BLaER1 (cell line): Measurements from ENCODE around the gene SLC1A6.

Experiments
- H3K27ac ChIP-seq: shearing (Covaris generic); formaldehyde crosslinking; 2 replicates; pipeline ENCODE4 v1.8.1; 2022
- H3K27me3 ChIP-seq: shearing (Covaris generic); formaldehyde crosslinking; 2 replicates; pipeline ENCODE4 v1.8.1; 2022
- H3K36me3 ChIP-seq: shearing (Covaris generic); formaldehyde crosslinking; 2 replicates; pipeline ENCODE4 v1.8.1; 2022
- H3K4me1 ChIP-seq: shearing (Covaris generic); formaldehyde crosslinking; 2 replicates; pipeline ENCODE4 v1.8.1; 2022
- H3K4me2 ChIP-seq: shearing (Covaris generic); formaldehyde crosslinking; 2 replicates; pipeline ENCODE4 v1.8.1; 2022
- H3K4me3 ChIP-seq: shearing (Covaris generic); formaldehyde crosslinking; 2 replicates; pipeline ENCODE4 v1.8.1; 2022
- H3K9ac ChIP-seq: shearing (Covaris generic); formaldehyde crosslinking; 2 replicates; pipeline ENCODE4 v1.8.1; 2022
- H3K9me3 ChIP-seq: shearing (Covaris generic); formaldehyde crosslinking; 2 replicates; pipeline ENCODE4 v1.8.1; 2022
- H4K20me1 ChIP-seq: shearing (Covaris generic); formaldehyde crosslinking; 2 replicates; pipeline ENCODE4 v1.8.1; 2022
- Cebpa-rat ChIP-seq: shearing (Covaris generic); IDR thresholded peaks from 2 replicates; pipeline ENCODE4 v1.8.1; 2022

SLC1A6 gene

DNA sequence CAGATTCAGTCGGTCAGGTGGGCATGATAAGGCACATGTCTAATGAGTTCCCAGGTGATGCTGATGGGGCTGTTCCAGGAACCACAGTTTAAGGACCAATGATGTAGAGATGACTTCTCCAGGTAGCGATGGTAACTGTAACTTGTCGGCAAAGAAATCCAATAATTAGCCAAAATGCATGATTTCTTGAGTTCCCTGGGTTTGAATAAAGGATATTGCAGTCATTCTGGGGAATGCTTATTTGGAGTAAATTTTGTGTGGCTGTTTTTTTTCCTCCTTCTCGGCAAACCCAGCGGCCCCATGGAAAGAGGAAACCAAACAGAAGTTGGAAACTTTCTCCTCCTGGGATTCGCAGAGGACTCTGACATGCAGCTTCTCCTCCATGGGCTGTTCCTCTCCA is 38.5 kb downstream of the SLC1A6 start, which contains the start of gene OR7C2:
TSS of gene OR7C2 (plus strand) at position 301 of the 400 bp plus-strand sequence. CDS start at position 301, 0 bp downstream.
- Histone ChIP-seq H3K9ac (no peak within 1 kb of the TSS), H3K27me3 (no peaks in the 10 kb centered on the region), H3K27ac (no peak within 1 kb of the TSS), H3K4me1 (peaks cover 25% of the 10 kb centered on the region), H3K36me3 (no peaks in the 10 kb centered on the region), H4K20me1 (no peaks in the 10 kb centered on the region), H3K9me3 (no peaks in the 10 kb centered on the region), H3K4me3 (no peak within 1 kb of the TSS), H3K4me2 (no peak within 1 kb of the TSS)
- TF ChIP-seq Cebpa-rat, result no peak

DNA sequence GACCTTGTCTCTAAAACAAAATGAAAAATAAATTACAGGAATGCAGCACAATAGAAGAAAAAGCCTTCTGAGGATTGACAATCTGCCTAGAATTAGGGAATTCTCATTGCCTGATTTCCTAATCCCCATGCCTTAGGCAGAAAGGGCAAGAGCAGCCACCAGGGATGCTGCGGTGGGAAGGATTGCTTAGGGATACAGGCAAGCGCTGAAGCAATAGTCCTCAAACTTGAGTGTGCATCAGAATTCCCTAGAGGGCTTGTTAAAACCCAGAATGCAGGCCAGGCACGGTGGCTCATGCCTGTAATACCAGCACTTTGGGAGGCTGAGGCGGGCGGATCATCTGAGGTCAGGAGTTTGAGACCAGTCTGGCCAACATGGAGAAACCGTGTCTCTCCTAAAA is 39.4 kb downstream of the SLC1A6 start:
- TF ChIP-seq Cebpa-rat, result no peak
- Histone ChIP-seq H3K4me3 (no peak overlapping the region), H4K20me1 (no peaks in the 10 kb centered on the region)

DNA sequence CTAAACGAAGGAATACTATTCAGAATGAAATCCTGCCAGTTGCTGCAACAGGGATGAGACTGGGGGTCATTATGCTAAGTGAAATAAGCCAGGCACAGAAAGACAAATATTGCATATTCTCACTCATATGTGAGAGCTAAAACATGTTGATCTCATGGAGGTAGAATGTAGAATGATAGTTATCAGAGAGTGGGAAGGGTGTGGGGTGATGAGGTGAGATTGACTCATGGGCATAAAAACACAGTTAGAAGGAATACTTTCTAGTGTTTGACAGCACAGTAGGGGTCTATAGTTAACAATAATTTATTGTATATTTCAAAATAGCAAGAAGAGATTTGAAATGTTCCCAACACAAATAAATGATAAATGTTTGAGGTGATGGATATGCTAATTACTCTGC is 46.2 kb downstream of the SLC1A6 start:
- Histone ChIP-seq H4K20me1 (no peaks in the 10 kb centered on the region), H3K9me3 (no peaks in the 10 kb centered on the region), H3K9ac (no peak overlapping the region), H3K4me2 (no peak overlapping the region), H3K27me3 (no peaks in the 10 kb centered on the region), H3K4me1 (no peaks in the 10 kb centered on the region), H3K27ac (no peak overlapping the region), H3K36me3 (no peaks in the 10 kb centered on the region), H3K4me3 (no peak overlapping the region)
- no peak for TF ChIP-seq Cebpa-rat

More for the DNA sequence above, 39.4 kb downstream of the SLC1A6 start:
- Histone ChIP-seq H3K9ac (no peak overlapping the region), H3K4me1 (peaks cover 25% of the 10 kb centered on the region), H3K36me3 (no peaks in the 10 kb centered on the region), H3K9me3 (no peaks in the 10 kb centered on the region), H3K4me2 (no peak overlapping the region), H3K27ac (no peak overlapping the region), H3K27me3 (no peaks in the 10 kb centered on the region)

DNA sequence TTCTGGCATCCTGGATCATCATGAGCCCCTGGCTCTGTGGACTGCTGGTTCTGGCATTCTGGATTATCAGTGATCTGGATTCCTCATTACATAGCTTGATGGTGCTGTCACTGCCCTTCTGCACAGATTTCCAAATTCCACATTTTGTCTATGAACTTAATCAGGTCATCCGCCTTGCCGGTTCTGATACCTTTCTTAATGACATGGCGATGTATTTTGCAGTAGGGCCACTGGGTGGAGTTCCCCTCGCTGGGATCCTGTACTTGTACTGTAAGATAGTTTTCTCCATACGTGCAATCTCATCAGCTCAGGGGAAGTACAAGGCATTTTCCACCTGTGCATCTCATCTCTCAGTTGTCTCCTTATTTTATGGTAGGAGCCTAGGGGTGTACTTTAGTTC is 62.8 kb downstream of the SLC1A6 start:
- H3K9ac ChIP-seq, result no peak overlapping the region
- H3K27me3 ChIP-seq, result no peaks in the 10 kb centered on the region
- TF ChIP-seq Cebpa-rat, result no peak
- no peak overlapping the region for H3K4me3 ChIP-seq
- H4K20me1 ChIP-seq, result no peaks in the 10 kb centered on the region
- H3K27ac ChIP-seq, result no peak overlapping the region
- no peaks in the 10 kb centered on the region for H3K36me3 ChIP-seq
- no peaks in the 10 kb centered on the region for H3K4me1 ChIP-seq
- no peak overlapping the region for H3K4me2 ChIP-seq
- peaks cover 13% of the 10 kb centered on the region for H3K9me3 ChIP-seq

DNA sequence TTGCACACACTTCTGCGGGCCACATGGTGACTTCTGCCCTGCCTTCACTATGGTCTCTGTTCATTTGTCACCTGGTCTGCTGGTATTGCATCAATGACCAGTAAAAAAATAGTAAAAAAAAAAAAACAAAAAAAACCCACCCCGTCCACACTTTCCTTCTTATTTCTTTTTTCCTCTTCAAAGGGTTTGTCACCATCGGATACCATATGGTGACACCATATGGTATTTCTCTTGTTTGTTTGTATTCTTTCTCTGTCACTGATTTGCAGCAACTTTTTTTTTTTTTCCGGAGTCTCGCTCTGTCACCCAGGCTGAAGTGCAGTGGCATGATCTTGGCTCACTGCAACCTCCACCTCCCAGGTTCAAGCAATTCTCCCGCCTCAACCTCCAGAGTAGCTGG is 64.5 kb downstream of the SLC1A6 start:
- Histone ChIP-seq H4K20me1 (no peaks in the 10 kb centered on the region), H3K9ac (no peak overlapping the region), H3K4me2 (no peak overlapping the region), H3K4me1 (no peaks in the 10 kb centered on the region), H3K36me3 (no peaks in the 10 kb centered on the region), H3K27ac (no peak overlapping the region), H3K27me3 (no peaks in the 10 kb centered on the region), H3K9me3 (peaks cover 13% of the 10 kb centered on the region), H3K4me3 (no peak overlapping the region)
- no peak for TF ChIP-seq Cebpa-rat

GRCh38 chr19:14906711-14907110 is 73.0 kb downstream of the SLC1A6 start:
- no peaks in the 10 kb centered on the region for H3K4me1 ChIP-seq
- no peaks in the 10 kb centered on the region for H3K9me3 ChIP-seq
- no peaks in the 10 kb centered on the region for H3K36me3 ChIP-seq
- no peak overlapping the region for H3K4me2 ChIP-seq
- no peak overlapping the region for H3K4me3 ChIP-seq
- H3K9ac ChIP-seq, result no peak overlapping the region
- no peaks in the 10 kb centered on the region for H4K20me1 ChIP-seq
- no peaks in the 10 kb centered on the region for H3K27me3 ChIP-seq
- no peak for TF ChIP-seq Cebpa-rat
- H3K27ac ChIP-seq, result no peak overlapping the region

DNA sequence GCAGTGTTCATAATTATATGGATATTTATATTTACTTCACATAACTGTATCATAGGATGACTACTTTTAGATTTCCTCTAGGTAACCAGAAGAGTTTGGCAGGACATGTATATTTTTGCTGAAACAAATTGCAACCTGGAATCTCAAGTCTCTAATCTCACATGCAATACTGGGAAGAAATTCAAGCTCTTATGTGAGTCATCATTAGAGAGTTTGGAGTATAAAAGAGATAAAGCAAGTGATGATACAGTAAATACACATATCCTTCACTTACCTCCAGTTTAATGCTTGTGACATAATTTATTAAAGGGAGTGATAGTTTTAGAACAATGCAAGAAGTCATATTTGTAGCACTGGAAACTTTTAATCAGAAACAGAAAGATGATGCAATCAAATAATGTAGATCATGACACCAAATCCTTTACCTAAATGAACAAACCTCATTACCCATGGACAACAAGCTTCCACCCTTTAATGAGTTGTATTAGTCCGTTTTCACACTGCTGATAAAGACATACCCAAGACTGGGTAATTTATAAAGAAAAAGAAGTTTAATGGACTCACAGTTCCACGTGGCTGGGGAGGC is 77.9 kb downstream of the SLC1A6 start:
- H3K9me3 ChIP-seq, result no peaks in the 10 kb centered on the region
- H3K4me1 ChIP-seq, result no peaks in the 10 kb centered on the region; the same call in 1 of the 2 replicates
- no peaks in the 10 kb centered on the region for H3K36me3 ChIP-seq
- no peak overlapping the region for H3K9ac ChIP-seq
- no peaks in the 10 kb centered on the region for H3K27me3 ChIP-seq
- no peak for TF ChIP-seq Cebpa-rat
- no peak overlapping the region for H3K4me2 ChIP-seq
- H3K27ac ChIP-seq, result no peak overlapping the region
- no peaks in the 10 kb centered on the region for H4K20me1 ChIP-seq
- H3K4me3 ChIP-seq, result no peak overlapping the region
